ENCODE data around the gene ENTREP3. TPM values are rescaled to one million over a fixed set of nuclear protein-coding genes. Genes with fewer than 3 reads are reported as not detected.
A peak's percentile ranks its signal among the peaks of the same experiment; 100 is the strongest.

The ENTREP3 gene
- total and polyA plus RNA-seq, 9 donors = 9.3 to 22.4 (median 19.4) TPM

- Histone ChIP-seq H3K27me3 (no peaks in the 10 kb centered on the region), H3K36me3 (no peaks in the 10 kb centered on the region), H3K9me3 (no peaks in the 10 kb centered on the region), H3K4me1 (ENCODE audit: insufficient read depth) (peaks cover 6% of the 10 kb centered on the region), H3K27ac (peak overlapping the region; percentile 16 to 58), H3K4me3 (peak overlapping the region; percentile 78)
- TF ChIP-seq POLR2A (IDR thresholded peaks at IDR 0.05) (no peak), EP300 (IDR thresholded peaks at IDR 0.05) (no peak), CTCF (IDR thresholded peaks at IDR 0.05) (no peak)
- WGBS, 3 donors = 0 to 1% (median 0%) methylated on average over 9 of the region's 9 CpGs
- DNase-seq = peak in 1 of 5 donors; percentile 57
- intact Hi-C loops (cut with DNase I) = no loop called here
Observed at GRCh38 chr1:155261493-155261851, 6.2 kb upstream of the ENTREP3 start.

GRCh38 chr1:155260276-155260675 is 5.0 kb upstream of the ENTREP3 start:
- TF ChIP-seq POLR2A (IDR thresholded peaks at IDR 0.05) = no peak
- no peak for TF ChIP-seq EP300 (IDR thresholded peaks at IDR 0.05)
- TF ChIP-seq CTCF (IDR thresholded peaks at IDR 0.05) = no peak

GRCh38 chr1:155256058-155256852 is 972 bp upstream of the ENTREP3 start:
- Histone ChIP-seq H3K27ac (peak overlapping the region; percentile 94 to 99), H3K4me1 (ENCODE audit: insufficient read depth) (peaks cover 8% of the 10 kb centered on the region), H3K4me3 (peak overlapping the region; percentile 73), H3K27me3 (no peaks in the 10 kb centered on the region), H3K9me3 (no peaks in the 10 kb centered on the region), H3K36me3 (no peaks in the 10 kb centered on the region)
- intact Hi-C loops (cut with DNase I) = loop anchor here in 2 of 4 donors (5.0 to 10.0 kb wide), 2 partner anchors 66 to 69 kb away; partner anchors contain the start of gene RUSC1 (in 2 of the 2)
- 68 to 72% (median 71%) methylated on average over 20 of the region's 20 CpGs for WGBS, 3 donors
- TF ChIP-seq POLR2A (IDR thresholded peaks at IDR 0.05) (no peak), CTCF (IDR thresholded peaks at IDR 0.05) (no peak), EP300 (IDR thresholded peaks at IDR 0.05) (no peak)
- peak in 1 of 5 donors; percentile 46 for DNase-seq

More at GRCh38 chr1:155260276-155260675, 5.0 kb upstream of the ENTREP3 start:
- DNase-seq = peak in 1 of 5 donors; percentile 26
- Histone ChIP-seq H3K27ac (no peak overlapping the region), H3K36me3 (no peaks in the 10 kb centered on the region), H3K4me1 (ENCODE audit: insufficient read depth) (peaks cover 6% of the 10 kb centered on the region), H3K4me3 (no peak overlapping the region), H3K27me3 (no peaks in the 10 kb centered on the region), H3K9me3 (no peaks in the 10 kb centered on the region)
- intact Hi-C loops (cut with DNase I) = no loop called here
- WGBS, 3 donors = 84 to 95% (median 90%) methylated on average over 5 of the region's 5 CpGs

GRCh38 chr1:155254714-155255242 is 505 bp downstream of the ENTREP3 start:
- H3K9me3 ChIP-seq = no peaks in the 10 kb centered on the region
- H3K27me3 ChIP-seq = no peaks in the 10 kb centered on the region
- no peak for TF ChIP-seq CTCF (IDR thresholded peaks at IDR 0.05)
- TF ChIP-seq POLR2A (IDR thresholded peaks at IDR 0.05) = no peak
- TF ChIP-seq EP300 (IDR thresholded peaks at IDR 0.05) = no peak
- H3K4me3 ChIP-seq = peak overlapping the region; percentile 73
- peaks cover 7% of the 10 kb centered on the region for H3K4me1 ChIP-seq (ENCODE audit: insufficient read depth)
- H3K27ac ChIP-seq = peak overlapping the region; percentile 94 to 99
- intact Hi-C loops (cut with DNase I) = loop anchor here (5.0 to 10.0 kb wide), 3 partner anchors 68 to 338 kb away; partner anchors contain the start of gene RUSC1 (in 3 of the 4)
- 0 to 3% (median 1%) methylated on average over 13 to 35 of the region's 35 CpGs for WGBS, 3 donors
- H3K36me3 ChIP-seq = no peaks in the 10 kb centered on the region
- DNase-seq = peak; percentile 51 to 69 (median 67)

Data from ovary (tissue), 9 donors.